Anterior cingulate cortex (tissue), 58 donors: ENCODE data around the gene IMPDH1.

Experiments used
- DNase-seq, 58 donors: peaks; one replicate each; lab custom pipeline; 2025; lab: John Stamatoyannopoulos, UW

Gene IMPDH1

GRCh38 chr7:128343554-128344430 lies 66.0 kb downstream of the IMPDH1 start, which contains the start of gene RBM28:
TSS of gene RBM28 (minus strand) at chr7:128343908. CDS start at chr7:128343793, 115 bp downstream.
- DNase-seq: peak; percentile 37 to 93 (median 78)
